Measurements from ENCODE around the gene PCSK4. TPM values are rescaled to one million over a fixed set of nuclear protein-coding genes. Genes with fewer than 3 reads are reported as not detected.
"Not testable (repeated sequence)": the region's sequence is repeated elsewhere in the genome, so short reads cannot be mapped to it uniquely, and the experiment has no call there.

The PCSK4 gene
- polyA plus RNA-seq, 2 of the 4 experiments (the other 2 are of a cell fraction): 0.76 to 2.1 TPM

GRCh38 chr19:1501200-1501595 is 11.0 kb upstream of the PCSK4 start:
- no peak overlapping the region for H3K4me3 ChIP-seq
- no peak for TF ChIP-seq POLR2A (IDR thresholded peaks at IDR 0.05; ENCODE audit: low read length)
- no peak for TF ChIP-seq FOXS1 (CRISPR knock-in tag; IDR thresholded peaks at IDR 0.05)
- TF ChIP-seq CEBPB (IDR thresholded peaks at IDR 0.05): no peak
- TF ChIP-seq MAX (IDR thresholded peaks at IDR 0.05): no peak
- no peak for TF ChIP-seq HES2 (IDR thresholded peaks at IDR 0.05)
- TF ChIP-seq TP53 (CRISPR knock-in tag; IDR thresholded peaks at IDR 0.05): no peak
- TF ChIP-seq ATOH8 (CRISPR knock-in tag; IDR thresholded peaks at IDR 0.05; ENCODE audit: low read depth): no peak
- TF ChIP-seq HDAC2 (IDR thresholded peaks at IDR 0.05): no peak
- TF ChIP-seq POLR2AphosphoS2 (conservative IDR thresholded peaks at IDR 0.05; ENCODE audit: low read length): no peak
- no peak for TF ChIP-seq HOXB13 (CRISPR knock-in tag; IDR thresholded peaks at IDR 0.05; ENCODE audit: low read depth)
- TF ChIP-seq NPAS2 (CRISPR knock-in tag; IDR thresholded peaks at IDR 0.05; ENCODE audit: borderline replicate concordance): no peak
- TF ChIP-seq RCOR1 (IDR thresholded peaks at IDR 0.05; ENCODE audit: low read depth, low read length): no peak
- TF ChIP-seq ELK1 (IDR thresholded peaks at IDR 0.05; ENCODE audit: low read depth, low read length): no peak
- TF ChIP-seq ESRRA (IDR thresholded peaks at IDR 0.05; ENCODE audit: borderline replicate concordance, low read length): no peak
- no peak for TF ChIP-seq RFX5 (IDR thresholded peaks at IDR 0.05)
- no peak for TF ChIP-seq PHF8 (IDR thresholded peaks at IDR 0.05; ENCODE audit: borderline replicate concordance, low read depth)
- TF ChIP-seq HOXB5 (CRISPR knock-in tag; IDR thresholded peaks at IDR 0.05): no peak
- TF ChIP-seq MYC (IDR thresholded peaks at IDR 0.05; ENCODE audit: borderline replicate concordance, low read length): no peak
- no peak for TF ChIP-seq KDM5A (IDR thresholded peaks at IDR 0.05)
- no peak for TF ChIP-seq ZSCAN20 (CRISPR knock-in tag; IDR thresholded peaks at IDR 0.05)
- CTCF ChIA-PET: interaction anchor here (1.0 to 2.5 kb wide), 2 partner anchors 11 to 46 kb away, joined by 3 to 9 read pairs; no protein-coding TSS in a partner anchor
- POLR2A ChIA-PET: no interaction called here
- DNase-seq (ENCODE audit: low read depth in 1 of 2, low spot score in 1 of 2): no peak
- H3K9me3 ChIP-seq: no peaks in the 10 kb centered on the region
- H3K4me2 ChIP-seq: peak overlapping the region; percentile 39
- no peak overlapping the region for H3K27ac ChIP-seq
- H3K4me1 ChIP-seq: peaks cover 13% of the 10 kb centered on the region; the same call in 2 of the 3 replicates
- no peak for ATAC-seq
- no peak for FAIRE-seq
- WGBS (ENCODE audit: missing lambda C conversion rate): 77% methylated on average over 2 of the region's 9 CpGs

GRCh38 chr19:1499231-1499630 is 9.1 kb upstream of the PCSK4 start:
- WGBS (ENCODE audit: missing lambda C conversion rate): no CpG with 5 or more reads among the region's 34 CpGs
- POLR2A ChIA-PET; H3K4me3 ChIP-seq; ATAC-seq; FAIRE-seq; H3K4me2 ChIP-seq; DNase-seq (ENCODE audit: low read depth in 1 of 2, low spot score in 1 of 2); H3K27ac ChIP-seq; CTCF ChIA-PET; H3K9me3 ChIP-seq: not testable (repeated sequence)
- peaks cover 13% of the 10 kb centered on the region; the same call in 2 of the 3 replicates for H3K4me1 ChIP-seq

GRCh38 chr19:1497578-1498235 is 7.6 kb upstream of the PCSK4 start:
- no peak for TF ChIP-seq ATOH8 (CRISPR knock-in tag; IDR thresholded peaks at IDR 0.05; ENCODE audit: low read depth)
- no peak for TF ChIP-seq POLR2AphosphoS2 (conservative IDR thresholded peaks at IDR 0.05; ENCODE audit: low read length)
- TF ChIP-seq CHD4 (IDR thresholded peaks at IDR 0.05; ENCODE audit: borderline replicate concordance): no peak
- no peak for TF ChIP-seq ESRRA (IDR thresholded peaks at IDR 0.05; ENCODE audit: borderline replicate concordance, low read length)
- TF ChIP-seq HDAC2 (IDR thresholded peaks at IDR 0.05): no peak
- no peak for TF ChIP-seq ZFP36 (IDR thresholded peaks at IDR 0.05; ENCODE audit: borderline replicate concordance, partially characterized antibody)
- no peak for TF ChIP-seq HES2 (IDR thresholded peaks at IDR 0.05)
- POLR2A ChIA-PET: no interaction called here
- DNase-seq (ENCODE audit: low read depth in 1 of 2, low spot score in 1 of 2) (no peak), FAIRE-seq (no peak), ATAC-seq (no peak)
- Histone ChIP-seq H3K4me3 (no peak overlapping the region), H3K9me3 (no peaks in the 10 kb centered on the region), H3K4me1 (peaks cover 5% of the 10 kb centered on the region; the same call in 1 of the 3 replicates), H3K27ac (no peak overlapping the region), H3K4me2 (no peak overlapping the region)
- 87% methylated on average over 15 of the region's 25 CpGs for WGBS (ENCODE audit: missing lambda C conversion rate)
- CTCF ChIA-PET: interaction anchor here (0.9 to 1.3 kb wide), 2 partner anchors 17 to 32 kb away, joined by 3 read pairs; no protein-coding TSS in a partner anchor

Measured in A549 (cell line).